Umbilical cord (tissue), 2 donors: ENCODE measurements around the gene ULK4. TPM values are rescaled to one million over a fixed set of nuclear protein-coding genes. Genes with fewer than 3 reads are reported as not detected.
"Not testable (repeated sequence)": the region's sequence is repeated elsewhere in the genome, so short reads cannot be mapped to it uniquely, and the experiment has no call there.

ENCODE experiments used
- DNase-seq: peaks from one replicate; pipeline ENCODE4 v3.0.0-alpha.2; 2015; ENCODE audit warnings: low spot score
- total RNA-seq: library from RNA; depleted of rRNA; stranded (reverse); fragments of >200 nt; gene quantifications from one replicate; pipeline ENCODE4 v1.2.3, GENCODE V29; 2014; ENCODE audit warnings: low replicate concordance; ENCODE audit not compliant: insufficient read depth

The ULK4 gene
- total RNA-seq, 1 donor from 2014 or later: 76.8 TPM

GRCh38 chr3:41690766-41691563 is 270.9 kb downstream of the ULK4 start:
- peak; percentile 46 for DNase-seq

- no peak for DNase-seq
Observed at GRCh38 chr3:41688595-41689380, 273.1 kb downstream of the ULK4 start.

- no peak for DNase-seq
Observed at GRCh38 chr3:41684797-41685735, 276.8 kb downstream of the ULK4 start.

- DNase-seq: no peak
Observed at GRCh38 chr3:41683666-41684350, 278.1 kb downstream of the ULK4 start.

- DNase-seq: no peak
Observed at GRCh38 chr3:41682996-41683395, 278.9 kb downstream of the ULK4 start.

GRCh38 chr3:41682382-41682781 is 279.5 kb downstream of the ULK4 start:
- DNase-seq: no peak

- DNase-seq: peak; percentile 58
Observed at GRCh38 chr3:41681479-41681878, 280.4 kb downstream of the ULK4 start.

GRCh38 chr3:41679374-41679773 is 282.5 kb downstream of the ULK4 start:
- peak; percentile 23 for DNase-seq

GRCh38 chr3:41675102-41675501 is 286.8 kb downstream of the ULK4 start:
- DNase-seq: not testable (repeated sequence)

- no peak for DNase-seq
Observed at GRCh38 chr3:41674449-41674848, 287.5 kb downstream of the ULK4 start.

- DNase-seq: no peak
Observed at GRCh38 chr3:41673650-41674049, 288.3 kb downstream of the ULK4 start.

GRCh38 chr3:41668379-41668778 is 293.5 kb downstream of the ULK4 start:
- no peak for DNase-seq

GRCh38 chr3:41662288-41662687 is 299.6 kb downstream of the ULK4 start:
- DNase-seq: no peak

- DNase-seq: no peak
Observed at GRCh38 chr3:41661796-41662195, 300.1 kb downstream of the ULK4 start.

- no peak for DNase-seq
Observed at GRCh38 chr3:41660510-41660909, 301.4 kb downstream of the ULK4 start.

- peak; percentile 72 for DNase-seq
Observed at GRCh38 chr3:41653571-41654239, 308.2 kb downstream of the ULK4 start.

GRCh38 chr3:41652931-41653330 is 309.0 kb downstream of the ULK4 start:
- no peak for DNase-seq

GRCh38 chr3:41652506-41652905 is 309.4 kb downstream of the ULK4 start:
- no peak for DNase-seq

GRCh38 chr3:41651718-41652117 is 310.2 kb downstream of the ULK4 start:
- no peak for DNase-seq

- DNase-seq: no peak
Observed at GRCh38 chr3:41650406-41650805, 311.5 kb downstream of the ULK4 start.
